Neural progenitor cell (in vitro differentiated cells): ENCODE results near the gene STK38L. TPM values are rescaled to one million over a fixed set of nuclear protein-coding genes. Genes with fewer than 3 reads are reported as not detected.

ENCODE experiments used
- DNase-seq: peaks from one replicate; pipeline ENCODE4 v3.0.0-alpha.2; 2016; ENCODE audit warnings: low spot score
- H2AFZ ChIP-seq: fragments of 200-600 bp; sonication (generic); replicated peaks from 2 replicates; pipeline ENCODE4 v1.6.1; 2016; ENCODE audit warnings: antibody characterized with exemption
- H3F3A ChIP-seq: fragments of 200-600 bp; sonication (generic); 2 replicates; pipeline ENCODE4 v1.6.1; 2016; ENCODE audit warnings: antibody characterized with exemption, low read depth
- H3K27ac ChIP-seq: fragments of 200-600 bp; sonication (generic); 2 replicates; pipeline ENCODE4 v1.5.1; 2016; ENCODE audit warnings: mild to moderate bottlenecking
- H3K27me3 ChIP-seq: fragments of 200-600 bp; sonication (generic); 2 replicates; pipeline ENCODE4 v1.6.1; 2016; ENCODE audit warnings: mild to moderate bottlenecking, moderate library complexity
- H3K36me3 ChIP-seq: fragments of 200-600 bp; sonication (generic); 2 replicates; pipeline ENCODE4 v1.5.1; 2016
- H3K4me1 ChIP-seq: fragments of 200-600 bp; sonication (generic); 2 replicates; pipeline ENCODE4 v1.6.1; 2016; ENCODE audit warnings: mixed run types
- H3K4me2 ChIP-seq: fragments of 200-600 bp; sonication (generic); 2 replicates; pipeline ENCODE4 v1.6.1; 2016
- H3K4me3 ChIP-seq: fragments of 200-600 bp; sonication (generic); 2 replicates; pipeline ENCODE4 v1.5.1; 2016
- H3K79me2 ChIP-seq: fragments of 200-600 bp; sonication (generic); 2 replicates; pipeline ENCODE4 v1.6.1; 2016; ENCODE audit warnings: low read depth
- H3K9ac ChIP-seq: fragments of 200-600 bp; sonication (generic); 2 replicates; pipeline ENCODE4 v1.6.1; 2016
- H3K9me3 ChIP-seq: fragments of 200-600 bp; sonication (generic); 2 replicates; pipeline ENCODE4 v1.5.1; 2016; ENCODE audit warnings: low read depth
- H4K20me1 ChIP-seq: fragments of 200-600 bp; sonication (generic); 2 replicates; pipeline ENCODE4 v1.6.1; 2016; ENCODE audit warnings: low read depth
- H3K27ac Mint-ChIP-seq: 3 replicates; pipeline ENCODE4 v1.8.0; 2021; ENCODE audit warnings: mixed read lengths
- H3K27me3 Mint-ChIP-seq: 2 replicates; pipeline ENCODE4 v1.8.0; 2022; ENCODE audit warnings: low read depth, mild to moderate bottlenecking, inconsistent platforms, moderate library complexity, mixed read lengths; ENCODE audit not compliant: insufficient read depth
- H3K36me3 Mint-ChIP-seq: 3 replicates; pipeline ENCODE4 v1.8.0; 2021; ENCODE audit warnings: mixed read lengths
- H3K4me1 Mint-ChIP-seq: 3 replicates; pipeline ENCODE4 v1.8.0; 2021; ENCODE audit warnings: mixed read lengths
- H3K4me3 Mint-ChIP-seq: 3 replicates; pipeline ENCODE4 v1.8.0; 2021; ENCODE audit warnings: mild to moderate bottlenecking, moderate library complexity, mixed read lengths
- H3K9me3 Mint-ChIP-seq: 3 replicates; pipeline ENCODE4 v1.8.0; 2020; ENCODE audit warnings: mixed read lengths
- CTCF ChIP-seq: fragments of 200-600 bp; sonication (generic); IDR thresholded peaks from 2 replicates; pipeline ENCODE4 v1.5.1; 2017; ENCODE audit warnings: antibody characterized with exemption, mild to moderate bottlenecking
- EZH2 ChIP-seq: fragments of 200-600 bp; sonication (generic); IDR thresholded peaks from 2 replicates; pipeline ENCODE4 v1.6.1; 2017; ENCODE audit warnings: antibody characterized with exemption, mild to moderate bottlenecking, moderate library complexity
- EZH2phosphoT487 ChIP-seq: fragments of 200-600 bp; sonication (generic); IDR thresholded peaks from 2 replicates; pipeline ENCODE4 v1.6.1; 2017; ENCODE audit warnings: antibody characterized with exemption
- total RNA-seq: library from RNA; depleted of rRNA; stranded (reverse); fragments of >200 nt; gene quantifications from 2 replicates; pipeline ENCODE4 v1.2.3, GENCODE V29; 2015; ENCODE audit warnings: low replicate concordance

The STK38L gene
- total RNA-seq, 1 donor from 2014 or later, result 62.6 TPM

- H3K9ac ChIP-seq, result no peak overlapping the region
- Mint-ChIP-seq H3K9me3 (no peaks in the 10 kb centered on the region), H3K4me3 (no peak overlapping the region), H3K27ac (no peak overlapping the region), H3K27me3 (no peaks in the 10 kb centered on the region), H3K4me1 (peaks cover 20% of the 10 kb centered on the region), H3K36me3 (peaks cover 5% of the 10 kb centered on the region)
- H4K20me1 ChIP-seq, result peaks cover 7% of the 10 kb centered on the region
- H3K4me1 ChIP-seq, result peaks cover 26% of the 10 kb centered on the region
- H3K4me2 ChIP-seq, result no peak overlapping the region
- H3K79me2 ChIP-seq, result peaks cover 31% of the 10 kb centered on the region
- no peaks in the 10 kb centered on the region for H3K36me3 ChIP-seq
- H3K9me3 ChIP-seq, result no peaks in the 10 kb centered on the region
- H3K27ac ChIP-seq, result no peak overlapping the region
- no peak for DNase-seq
- H2AFZ ChIP-seq, result no peak overlapping the region
- TF ChIP-seq EZH2, result no peak
- no peak for TF ChIP-seq EZH2phosphoT487
- no peak for TF ChIP-seq CTCF
- H3K27me3 ChIP-seq, result no peaks in the 10 kb centered on the region
- no peaks in the 10 kb centered on the region for H3F3A ChIP-seq
- H3K4me3 ChIP-seq, result no peak overlapping the region
Measured at GRCh38 chr12:27280412-27280811, 36.3 kb downstream of the STK38L start.

GRCh38 chr12:27282754-27283153 is 38.7 kb downstream of the STK38L start:
- no peak overlapping the region for H3K27ac Mint-ChIP-seq
- H3K27me3 Mint-ChIP-seq, result no peaks in the 10 kb centered on the region
- H3K4me2 ChIP-seq, result no peak overlapping the region
- H3K4me3 Mint-ChIP-seq, result no peak overlapping the region
- TF ChIP-seq EZH2 (no peak), CTCF (no peak), EZH2phosphoT487 (no peak)
- no peaks in the 10 kb centered on the region for H3K9me3 ChIP-seq
- no peaks in the 10 kb centered on the region for H3K36me3 ChIP-seq
- no peak overlapping the region for H3K9ac ChIP-seq
- peaks cover 12% of the 10 kb centered on the region for H3K4me1 Mint-ChIP-seq
- H3K9me3 Mint-ChIP-seq, result no peaks in the 10 kb centered on the region
- H3K27ac ChIP-seq, result no peak overlapping the region
- no peak overlapping the region for H3K4me3 ChIP-seq
- no peak overlapping the region for H2AFZ ChIP-seq
- DNase-seq, result no peak
- peaks cover 4% of the 10 kb centered on the region for H4K20me1 ChIP-seq
- H3F3A ChIP-seq, result no peaks in the 10 kb centered on the region
- peaks cover 5% of the 10 kb centered on the region for H3K36me3 Mint-ChIP-seq
- H3K4me1 ChIP-seq, result peaks cover 15% of the 10 kb centered on the region
- no peaks in the 10 kb centered on the region for H3K27me3 ChIP-seq
- peaks cover 23% of the 10 kb centered on the region for H3K79me2 ChIP-seq

- Histone ChIP-seq H3K79me2 (peaks cover 19% of the 10 kb centered on the region), H2AFZ (no peak overlapping the region), H3F3A (no peaks in the 10 kb centered on the region), H3K4me3 (no peak overlapping the region), H3K27ac (no peak overlapping the region), H3K4me2 (no peak overlapping the region), H3K4me1 (peaks cover 12% of the 10 kb centered on the region), H4K20me1 (peaks cover 4% of the 10 kb centered on the region), H3K9ac (no peak overlapping the region), H3K9me3 (no peaks in the 10 kb centered on the region), H3K36me3 (no peaks in the 10 kb centered on the region), H3K27me3 (no peaks in the 10 kb centered on the region)
- Mint-ChIP-seq H3K27me3 (no peaks in the 10 kb centered on the region), H3K4me3 (no peak overlapping the region), H3K9me3 (no peaks in the 10 kb centered on the region), H3K4me1 (peaks cover 12% of the 10 kb centered on the region), H3K27ac (no peak overlapping the region), H3K36me3 (peaks cover 5% of the 10 kb centered on the region)
- no peak for TF ChIP-seq EZH2phosphoT487
- TF ChIP-seq EZH2, result no peak
- TF ChIP-seq CTCF, result no peak
- DNase-seq, result no peak
Measured at GRCh38 chr12:27284021-27284420, 39.9 kb downstream of the STK38L start.
